Superior temporal gyrus (tissue), 1 donor: ENCODE data around the gene C3AR1.
"Not testable (repeated sequence)": the region's sequence is repeated elsewhere in the genome, so short reads cannot be mapped to it uniquely, and the experiment has no call there.

Experiments
- DNase-seq: peaks from one replicate; pipeline ENCODE4 v3.0.0-alpha.2; 2016; ENCODE audit errors: extremely low spot score

C3AR1 gene

DNA sequence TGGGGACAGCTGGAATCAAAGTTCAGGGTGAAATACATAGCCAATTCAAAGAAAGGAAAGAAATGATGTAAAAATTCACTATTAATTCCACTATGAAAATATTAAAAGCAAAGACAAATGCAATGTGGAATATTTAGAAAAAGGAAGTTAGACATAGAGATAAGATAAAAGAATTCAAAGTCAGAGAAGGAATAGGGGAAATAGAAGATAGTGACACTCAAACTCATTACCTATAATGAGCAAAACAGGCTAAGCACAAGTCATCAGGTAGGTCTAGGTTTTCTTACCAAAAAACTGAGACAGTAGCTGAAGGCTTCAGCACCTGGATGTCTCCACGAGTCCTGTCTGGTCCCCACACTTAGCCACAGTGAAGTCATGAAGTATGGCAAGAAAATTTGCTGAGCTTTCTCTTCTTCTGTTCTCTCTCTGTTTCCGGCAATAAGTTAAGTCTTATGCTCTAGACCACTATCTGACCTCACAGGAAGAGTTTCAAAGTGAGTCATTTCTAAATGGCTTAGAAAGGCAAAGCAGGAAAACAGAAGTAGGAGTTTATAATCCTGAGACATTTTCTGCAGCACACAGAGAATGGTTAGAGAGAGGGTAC is at the start of gene C3AR1:
C3AR1 (minus strand) TSS at position 369 of the 604 bp plus-strand sequence. CDS start 6,174 bp downstream, outside the sequence.
- DNase-seq, result peak; percentile 34

DNA sequence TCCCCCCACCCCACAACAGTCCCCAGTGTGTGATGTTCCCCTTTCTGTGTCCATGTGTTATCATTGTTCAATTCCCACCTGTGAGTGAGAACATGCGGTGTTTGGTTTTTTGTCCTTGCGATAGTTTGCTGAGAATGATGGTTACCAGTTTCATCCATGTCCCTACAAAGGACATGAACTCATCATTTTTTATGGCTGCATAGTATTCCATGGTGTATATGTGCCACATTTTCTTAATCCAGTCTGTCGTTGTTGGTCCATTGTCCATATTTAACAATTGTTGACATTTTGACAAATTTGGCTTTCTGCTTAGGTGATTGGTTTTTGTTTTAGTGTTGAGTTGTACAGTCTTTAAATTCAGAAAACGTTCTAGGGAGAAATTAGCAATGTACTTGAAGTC is 47.0 kb upstream of the C3AR1 start:
- DNase-seq, result not testable (repeated sequence)

DNA sequence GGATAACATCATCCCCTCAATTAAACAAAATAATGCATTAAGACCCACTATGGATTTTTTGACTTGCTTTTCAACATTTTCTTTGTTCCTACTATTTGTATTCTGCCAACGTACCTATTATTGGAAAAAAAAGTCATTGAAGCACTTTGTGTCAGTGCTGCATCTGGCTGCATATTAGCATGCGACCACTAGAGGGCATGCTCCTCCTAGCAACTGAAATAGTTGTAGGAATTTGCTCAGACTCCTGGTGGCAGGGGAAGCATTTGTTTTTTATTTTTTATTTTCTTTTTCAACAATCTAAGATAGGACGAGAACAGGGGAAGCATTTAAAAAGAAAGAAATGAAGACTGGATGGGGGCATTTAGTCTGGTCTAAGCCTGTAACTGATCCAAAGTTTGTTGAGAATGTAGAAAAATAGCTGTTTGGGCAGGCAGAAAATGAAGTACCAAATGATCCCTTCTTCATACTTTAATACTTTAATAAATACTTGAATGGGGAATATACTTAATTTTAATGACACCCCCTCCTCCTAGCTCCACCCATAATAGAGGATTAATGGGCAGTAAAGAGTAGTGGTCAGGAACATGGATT is 42.7 kb upstream of the C3AR1 start:
- DNase-seq, result peak; percentile 92

GRCh38 chr12:8099235-8099634 is 33.1 kb upstream of the C3AR1 start:
- DNase-seq, result no peak

GRCh38 chr12:8096281-8096915 is 30.2 kb upstream of the C3AR1 start:
- no peak for DNase-seq

GRCh38 chr12:8093291-8093690 is 27.1 kb upstream of the C3AR1 start:
- no peak for DNase-seq

DNA sequence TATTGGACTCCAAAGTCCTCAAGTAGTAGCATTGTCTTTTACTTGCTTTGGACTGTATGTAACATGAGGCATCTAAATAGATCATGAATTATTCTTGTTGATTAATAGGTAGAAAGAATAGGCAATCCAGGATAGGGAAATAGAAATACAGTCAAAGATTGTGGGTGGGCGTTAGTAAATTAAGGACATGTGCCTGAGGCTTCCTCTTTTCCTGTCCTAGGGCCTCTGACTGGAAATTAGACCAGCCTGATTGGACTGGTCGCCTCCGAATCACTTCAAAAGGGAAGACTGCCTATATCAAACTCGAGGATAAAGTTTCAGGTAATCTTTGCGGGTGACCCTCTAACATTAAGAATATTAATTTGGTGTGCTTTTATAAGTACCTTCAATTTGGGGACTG is 23.6 kb upstream of the C3AR1 start:
- no peak for DNase-seq

- not testable (repeated sequence) for DNase-seq
Measured at GRCh38 chr12:8089277-8089676, 23.1 kb upstream of the C3AR1 start.

DNA sequence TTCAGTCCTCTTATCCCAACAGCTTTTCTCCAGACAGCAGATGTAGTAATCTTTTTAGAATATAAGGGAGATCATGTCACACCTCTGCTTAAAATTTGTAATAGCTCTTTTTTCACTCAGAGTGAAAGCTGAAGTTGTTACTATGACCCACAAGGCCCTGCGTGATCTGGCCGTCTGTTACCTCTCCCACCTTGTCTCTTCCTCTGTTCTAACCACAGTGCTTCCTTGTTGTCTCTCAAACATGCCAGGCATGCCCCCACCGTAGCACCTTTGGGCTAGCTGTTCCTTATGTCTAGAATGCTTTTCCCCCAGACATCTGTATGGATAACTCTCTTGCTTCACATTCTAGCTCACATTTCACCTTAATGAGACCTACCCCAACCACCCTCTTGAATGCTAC is 22.4 kb upstream of the C3AR1 start:
- DNase-seq, result no peak

GRCh38 chr12:8087666-8088065 is 21.5 kb upstream of the C3AR1 start:
- no peak for DNase-seq

DNA sequence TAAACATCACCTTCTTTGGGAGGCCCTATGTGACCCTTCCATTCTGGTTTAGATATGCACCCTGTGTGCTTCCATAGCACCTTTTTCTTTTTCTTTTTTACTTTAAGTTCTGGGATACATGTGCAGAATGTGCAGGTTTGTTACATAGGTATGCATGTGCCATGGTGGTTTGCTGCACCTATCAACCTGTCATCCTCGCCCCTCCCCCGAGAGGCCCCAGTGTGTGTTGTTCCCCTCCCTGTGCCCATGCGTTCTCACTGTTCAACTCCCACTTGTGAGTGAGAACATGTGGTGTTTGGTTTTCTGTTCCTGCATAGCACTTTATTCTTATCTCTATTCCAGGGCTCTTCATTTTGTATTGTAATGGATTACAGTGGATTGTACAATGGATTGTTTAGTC is 18.2 kb upstream of the C3AR1 start:
- not testable (repeated sequence) for DNase-seq

- DNase-seq, result no peak
Measured at GRCh38 chr12:8082808-8083100, 16.6 kb upstream of the C3AR1 start.

GRCh38 chr12:8081251-8081920 is 15.2 kb upstream of the C3AR1 start:
- DNase-seq, result no peak

DNA sequence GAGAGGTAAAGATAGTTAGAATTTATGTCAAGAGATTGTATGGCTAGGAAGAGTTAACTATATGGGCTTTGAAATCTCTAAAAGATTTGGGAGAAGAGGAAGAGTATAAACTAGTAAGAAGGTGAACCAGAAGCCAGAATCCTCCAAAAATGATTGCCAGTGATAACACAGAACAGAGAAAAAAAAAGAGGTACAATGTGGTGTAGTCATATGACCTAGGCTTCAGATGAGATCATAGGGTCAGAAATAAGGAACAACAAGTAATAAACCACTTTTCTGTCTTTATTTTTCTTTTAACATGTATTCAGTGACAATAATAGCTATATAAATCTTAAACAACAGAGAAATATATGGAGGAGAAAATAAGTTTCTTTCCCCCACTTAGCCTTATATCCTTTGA is 14.0 kb upstream of the C3AR1 start:
- DNase-seq, result no peak

DNA sequence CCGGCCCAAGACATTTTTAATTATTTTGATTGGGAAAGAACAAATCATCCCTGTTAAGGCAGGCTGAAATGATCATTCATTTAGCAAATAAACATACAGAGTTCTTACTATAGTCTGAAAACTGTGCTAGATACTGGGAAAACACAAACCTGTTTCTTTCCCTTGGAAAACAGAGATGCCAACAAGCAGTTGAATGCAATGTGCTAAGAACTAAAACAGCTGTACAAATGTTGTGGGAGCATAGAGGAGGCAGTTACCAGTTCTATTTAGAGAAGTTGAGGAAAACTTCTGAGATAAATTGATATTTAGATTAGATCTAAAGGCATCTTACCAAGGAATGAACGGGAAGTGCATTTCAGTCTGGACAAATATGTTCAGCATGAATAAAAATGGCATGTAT is 12.8 kb upstream of the C3AR1 start:
- DNase-seq, result no peak

DNA sequence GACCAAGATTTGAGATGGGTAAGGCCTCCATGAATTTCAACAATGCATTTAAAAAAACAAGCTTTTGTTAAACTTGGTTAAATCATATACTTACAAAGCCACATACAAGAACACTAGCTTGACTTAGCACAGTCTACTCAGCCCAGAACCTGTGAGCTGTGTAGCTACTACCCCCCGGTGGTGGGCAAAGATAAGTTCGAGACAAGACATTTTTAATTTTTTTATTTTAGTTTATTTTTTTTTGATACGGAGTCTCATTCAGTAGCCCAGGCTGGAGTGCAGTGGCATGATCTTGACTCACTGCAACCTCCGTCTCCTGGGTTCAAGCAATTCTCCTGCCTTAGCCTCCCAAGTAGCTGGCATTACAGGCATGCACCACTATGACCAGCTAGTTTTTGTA is 12.2 kb upstream of the C3AR1 start:
- DNase-seq, result peak; percentile 33

DNA sequence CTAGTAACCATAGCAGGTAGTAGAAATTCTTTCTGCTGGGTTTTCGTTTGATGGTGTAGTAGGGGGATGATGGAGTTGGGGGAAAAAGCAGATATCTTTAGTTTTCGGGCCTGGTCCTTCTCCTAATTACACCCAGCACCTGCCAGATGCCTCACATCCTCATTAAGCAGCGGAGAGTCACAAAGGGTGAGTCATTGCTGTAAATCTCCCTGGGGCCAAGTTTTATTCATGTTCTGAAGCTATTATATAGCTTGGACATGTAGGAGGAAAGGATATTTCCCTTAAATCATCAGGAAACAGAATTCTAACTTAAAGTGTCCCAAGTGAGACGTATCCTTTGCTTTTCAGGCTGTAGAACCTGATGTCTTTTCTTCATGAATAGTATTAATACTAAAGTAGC is 11.0 kb upstream of the C3AR1 start:
- no peak for DNase-seq

DNA sequence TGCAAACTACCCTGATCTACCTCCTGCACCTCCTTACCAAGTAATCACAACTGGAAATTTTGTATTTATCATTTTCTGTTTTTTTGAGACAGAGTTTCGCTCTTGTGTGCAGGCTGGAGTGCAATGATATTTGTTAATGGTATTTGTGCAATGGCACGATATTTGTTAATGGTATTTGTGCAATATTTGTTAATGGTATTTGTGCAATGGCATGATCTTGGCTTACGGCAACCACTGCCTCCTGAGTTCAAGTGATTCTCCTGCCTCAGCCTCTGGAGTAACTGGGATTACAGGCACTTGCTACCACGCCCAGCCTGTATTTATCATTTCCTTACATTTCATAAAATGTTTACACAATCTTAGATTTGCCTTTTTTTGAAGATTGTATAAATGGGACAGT is 10.2 kb upstream of the C3AR1 start:
- DNase-seq, result no peak

- no peak for DNase-seq
Measured at GRCh38 chr12:8075935-8076334, 9.8 kb upstream of the C3AR1 start.

- not testable (repeated sequence) for DNase-seq
Measured at GRCh38 chr12:8071820-8072219, 5.7 kb upstream of the C3AR1 start.

GRCh38 chr12:8069582-8069981 is 3.4 kb upstream of the C3AR1 start:
- no peak for DNase-seq

- no peak for DNase-seq
Measured at GRCh38 chr12:8064131-8064530, 2.0 kb downstream of the C3AR1 start.

- DNase-seq, result no peak
Measured at GRCh38 chr12:8058506-8058905, 7.7 kb downstream of the C3AR1 start.
